GM19438 (cell line): ENCODE data around the gene CAMKMT.

Experiments
- ATAC-seq: cut with Tn5 transposase; IDR thresholded peaks from one replicate; pipeline ENCODE4 v1.9.1; 2021; ENCODE audit warnings: low read depth; ENCODE audit not compliant: unreplicated experiment

The CAMKMT gene

GRCh38 chr2:44810892-44811530, 449.3 kb downstream of the CAMKMT start:
- ATAC-seq = no peak

GRCh38 chr2:44813165-44813564, 451.4 kb downstream of the CAMKMT start:
- ATAC-seq = no peak

GRCh38 chr2:44813658-44814057, 451.9 kb downstream of the CAMKMT start:
- ATAC-seq = no peak

GRCh38 chr2:44817256-44817655, 455.5 kb downstream of the CAMKMT start:
- ATAC-seq = no peak

- ATAC-seq = no peak
Measured at GRCh38 chr2:44817673-44818335, 456.1 kb downstream of the CAMKMT start.

GRCh38 chr2:44819061-44819460, 457.3 kb downstream of the CAMKMT start:
- ATAC-seq = no peak

- no peak for ATAC-seq
Measured at GRCh38 chr2:44821500-44821899, 459.8 kb downstream of the CAMKMT start.

GRCh38 chr2:44822174-44822573, 460.4 kb downstream of the CAMKMT start:
- no peak for ATAC-seq
